PC-9 (cell line): ENCODE results near the gene RPS13. TPM values are rescaled to one million over a fixed set of nuclear protein-coding genes. Genes with fewer than 3 reads are reported as not detected.
A peak's percentile ranks its signal among the peaks of the same experiment; 100 is the strongest.

Source experiments
- Bru-seq: library from RNA; stranded (reverse); fragments of 400-500 nt; gene quantifications from one replicate; lab custom pipeline; 2021; lab: Mats Ljungman, UMichigan
- BruChase-seq, 2 experiments: library from RNA; stranded (reverse); fragments of 400-500 nt; gene quantifications; one replicate each; lab custom pipeline; 2021; lab: Mats Ljungman, UMichigan
- BruUV-seq: library from RNA; stranded (reverse); fragments of 400-500 nt; replicated peaks from 2 replicates; lab custom pipeline; 2021; lab: Mats Ljungman, UMichigan
- CTCF ChIA-PET: fragments of 300-600 bp; sonication (Branson Sonifier 250); formaldehyde crosslinking; loops from one replicate; lab custom pipeline; 2022; ENCODE audit warnings: antibody characterized with exemption; lab: Charles Lee
- POLR2A ChIA-PET: fragments of 300-600 bp; sonication (Branson Sonifier 250); formaldehyde crosslinking; loops from one replicate; lab custom pipeline; 2022; ENCODE audit warnings: antibody characterized with exemption; ENCODE audit not compliant: unreplicated experiment; lab: Charles Lee
- DNase-seq, 2 experiments: peaks; one replicate each; pipeline versions ENCODE4 v3.0.0 to v3.0.0-alpha.2; 2015 to 2022; ENCODE audit warnings: mixed read lengths in 1 of 2
- H2AFZ ChIP-seq: fragments of 200-600 bp; sonication (generic); 2 replicates; pipeline ENCODE4 v1.8.1; 2017; ENCODE audit warnings: antibody characterized with exemption
- H3F3A ChIP-seq: fragments of 200-600 bp; sonication (generic); 2 replicates; pipeline ENCODE4 v1.8.1; 2017; ENCODE audit warnings: antibody characterized with exemption, mild to moderate bottlenecking, low read depth; ENCODE audit not compliant: insufficient read depth
- H3K27ac ChIP-seq: fragments of 200-600 bp; sonication (generic); 2 replicates; pipeline ENCODE4 v1.6.1; 2016; ENCODE audit warnings: mixed run types
- H3K27me3 ChIP-seq: fragments of 200-600 bp; sonication (generic); 2 replicates; pipeline ENCODE4 v1.6.1; 2016; ENCODE audit warnings: low read depth, mixed run types; ENCODE audit not compliant: insufficient read depth
- H3K36me3 ChIP-seq: fragments of 200-600 bp; sonication (generic); 2 replicates; pipeline ENCODE4 v1.6.1; 2016; ENCODE audit warnings: low read depth, mixed run types
- H3K4me1 ChIP-seq: fragments of 200-600 bp; sonication (generic); replicated peaks from 2 replicates; pipeline ENCODE4 v1.6.1; 2016; ENCODE audit warnings: mixed run types; ENCODE audit not compliant: insufficient read depth
- H3K4me2 ChIP-seq: fragments of 200-600 bp; sonication (generic); 2 replicates; pipeline ENCODE4 v1.6.1; 2017; ENCODE audit warnings: mixed run types
- H3K4me3 ChIP-seq: fragments of 200-600 bp; sonication (generic); 2 replicates; pipeline ENCODE4 v1.6.1; 2016; ENCODE audit warnings: mixed run types
- H3K79me2 ChIP-seq: fragments of 200-600 bp; sonication (generic); 2 replicates; pipeline ENCODE4 v1.6.1; 2017; ENCODE audit warnings: low read depth, mixed run types
- H3K9me2 ChIP-seq: fragments of 200-600 bp; sonication (generic); 2 replicates; pipeline ENCODE4 v1.8.1; 2017; ENCODE audit warnings: mild to moderate bottlenecking; ENCODE audit not compliant: insufficient read depth
- H3K9me3 ChIP-seq: fragments of 200-600 bp; sonication (generic); 2 replicates; pipeline ENCODE4 v1.8.1; 2016; ENCODE audit warnings: low read depth; ENCODE audit not compliant: insufficient read depth
- H4K20me1 ChIP-seq: fragments of 200-600 bp; sonication (generic); 2 replicates; pipeline ENCODE4 v1.8.1; 2017; ENCODE audit not compliant: insufficient read depth
- EZH2 ChIP-seq: fragments of 200-600 bp; sonication (generic); IDR thresholded peaks from 2 replicates; pipeline ENCODE4 v1.8.0; 2017; ENCODE audit warnings: antibody characterized with exemption, low read depth
- intact Hi-C: fragments of 100-400 bp; cut with micrococcal nuclease; formaldehyde crosslinking; loops from one replicate; pipeline ENCODE4 v1.10.0; 2022; ENCODE audit not compliant: unreplicated experiment
- long read RNA-seq: library from polyadenylated mRNA; stranded (forward); transcript quantifications from one replicate; pipeline ENCODE4 v2.0.0, GENCODE V29; 2022
- total RNA-seq: library from RNA; stranded (reverse); gene quantifications from 2 replicates; pipeline ENCODE4 v1.2.3, GENCODE V29; 2021
- TF ChIP-seq, protein P1 (sequence below): fragments of 200-600 bp; sonication (generic); conservative IDR thresholded peaks from 2 replicates; pipeline ENCODE4 v1.6.1; 2017; ENCODE audit warnings: mixed run types, antibody characterized with exemption, mild to moderate bottlenecking, moderate library complexity

RPS13 gene
- 828 and 839 TPM in 2 replicates for total RNA-seq
- percentile 99 among the genes with signal in this experiment for Bru-seq, nascent RNA
- percentile 98 among the genes with signal in this experiment for BruChase-seq, experiment 1, labeled RNA remaining after a 2-hour chase
- BruChase-seq, experiment 2, labeled RNA remaining after a 6-hour chase: percentile 99 among the genes with signal in this experiment
- long read RNA-seq, transcript RPS13-208 (3 exons, 746 nt): minor isoform, 10 of 1,545 reads
- long read RNA-seq, transcript RPS13-202 (6 exons, 646 nt): major isoform, 1,499 of 1,545 reads
- long read RNA-seq, transcript RPS13-201 (6 exons, 491 nt): minor isoform, 5 of 1,545 reads
- long read RNA-seq, transcript RPS13-203 (5 exons, 664 nt): minor isoform, 6 of 1,545 reads
- long read RNA-seq, partial matches to known transcripts: 3 of 1,545 reads
- long read RNA-seq, other reads (novel, unspliced or antisense): 19 of 1,545 reads

DNA sequence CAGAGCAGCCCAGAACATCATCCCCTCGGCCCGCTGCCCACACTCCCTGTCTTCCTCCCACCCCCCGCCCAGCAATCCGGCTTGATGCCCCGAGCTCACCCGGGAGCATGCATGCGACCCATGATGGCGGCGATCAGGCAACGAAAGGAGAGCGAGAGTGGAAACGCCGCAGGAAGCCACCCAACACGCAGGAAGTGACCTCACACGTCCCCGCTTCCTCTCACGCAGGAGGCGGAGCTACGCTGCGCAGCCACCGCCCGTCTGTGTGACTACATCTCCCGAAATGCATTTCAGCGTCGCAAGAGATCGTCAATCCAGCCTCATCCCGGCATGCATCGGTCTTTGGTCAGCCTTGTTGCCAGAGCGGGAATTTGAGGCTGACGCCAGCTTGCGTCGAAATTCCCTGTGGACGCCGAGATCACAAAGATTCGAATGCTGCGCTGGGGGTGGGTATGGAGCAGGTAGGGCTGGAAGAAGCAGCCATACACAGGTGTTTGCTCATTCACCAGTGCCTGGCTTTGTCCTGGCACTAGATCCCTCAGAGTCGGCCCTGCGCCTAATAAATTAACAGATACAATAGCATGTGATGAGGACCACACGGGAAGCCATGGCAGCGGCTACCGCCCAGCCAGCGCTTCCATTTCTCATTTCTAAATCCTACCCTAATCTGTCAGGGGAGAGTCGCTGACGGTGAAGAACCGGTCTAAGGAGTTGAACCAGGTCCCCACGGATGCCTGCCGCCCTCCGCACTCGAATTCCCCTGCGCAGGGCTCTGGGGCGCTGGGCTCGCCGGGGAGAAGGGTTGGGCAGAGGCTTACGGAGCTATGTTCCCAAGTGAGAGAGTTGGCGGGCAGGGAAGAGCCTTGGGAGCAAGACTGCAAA lies at the start of gene RPS13:
TSS of gene RPS13 (minus strand) at position 148 of the 882 bp plus-strand sequence. CDS start at position 122, 26 bp downstream.
- intact Hi-C loops: no loop called here
- peak within 1 kb of the TSS; percentile 86 for H3K27ac ChIP-seq
- H4K20me1 ChIP-seq: peaks cover 15% of the 10 kb centered on the region
- CTCF ChIA-PET: interaction anchor here (0.6 to 0.7 kb wide), 2 partner anchors 14 to 143 kb away, joined by 5 read pairs; no protein-coding TSS in a partner anchor
- H3K79me2 ChIP-seq: peaks cover 42% of the 10 kb centered on the region
- H3K27me3 ChIP-seq: no peaks in the 10 kb centered on the region
- H3F3A ChIP-seq: peaks cover 44% of the 10 kb centered on the region
- POLR2A ChIA-PET: interaction anchor here (0.5 to 1.1 kb wide), 12 partner anchors 9 to 409 kb away, joined by 3 to 32 read pairs (median 8); partner anchors contain the start of gene C11orf58
- DNase-seq: peak; percentile 94 to 97
- TF ChIP-seq, protein P1, sequence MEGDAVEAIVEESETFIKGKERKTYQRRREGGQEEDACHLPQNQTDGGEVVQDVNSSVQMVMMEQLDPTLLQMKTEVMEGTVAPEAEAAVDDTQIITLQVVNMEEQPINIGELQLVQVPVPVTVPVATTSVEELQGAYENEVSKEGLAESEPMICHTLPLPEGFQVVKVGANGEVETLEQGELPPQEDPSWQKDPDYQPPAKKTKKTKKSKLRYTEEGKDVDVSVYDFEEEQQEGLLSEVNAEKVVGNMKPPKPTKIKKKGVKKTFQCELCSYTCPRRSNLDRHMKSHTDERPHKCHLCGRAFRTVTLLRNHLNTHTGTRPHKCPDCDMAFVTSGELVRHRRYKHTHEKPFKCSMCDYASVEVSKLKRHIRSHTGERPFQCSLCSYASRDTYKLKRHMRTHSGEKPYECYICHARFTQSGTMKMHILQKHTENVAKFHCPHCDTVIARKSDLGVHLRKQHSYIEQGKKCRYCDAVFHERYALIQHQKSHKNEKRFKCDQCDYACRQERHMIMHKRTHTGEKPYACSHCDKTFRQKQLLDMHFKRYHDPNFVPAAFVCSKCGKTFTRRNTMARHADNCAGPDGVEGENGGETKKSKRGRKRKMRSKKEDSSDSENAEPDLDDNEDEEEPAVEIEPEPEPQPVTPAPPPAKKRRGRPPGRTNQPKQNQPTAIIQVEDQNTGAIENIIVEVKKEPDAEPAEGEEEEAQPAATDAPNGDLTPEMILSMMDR: no peak
- TF ChIP-seq EZH2: no peak
- peak within 1 kb of the TSS; percentile 95 for H2AFZ ChIP-seq
- no peaks in the 10 kb centered on the region for H3K9me3 ChIP-seq
- H3K4me3 ChIP-seq: peak within 1 kb of the TSS; percentile 99
- H3K9me2 ChIP-seq: no peaks in the 10 kb centered on the region
- H3K4me2 ChIP-seq: peak within 1 kb of the TSS; percentile 100
- H3K36me3 ChIP-seq: peaks cover 35% of the 10 kb centered on the region
- TSS peak; percentile 93 for BruUV-seq
- peaks cover 14% of the 10 kb centered on the region for H3K4me1 ChIP-seq

DNA sequence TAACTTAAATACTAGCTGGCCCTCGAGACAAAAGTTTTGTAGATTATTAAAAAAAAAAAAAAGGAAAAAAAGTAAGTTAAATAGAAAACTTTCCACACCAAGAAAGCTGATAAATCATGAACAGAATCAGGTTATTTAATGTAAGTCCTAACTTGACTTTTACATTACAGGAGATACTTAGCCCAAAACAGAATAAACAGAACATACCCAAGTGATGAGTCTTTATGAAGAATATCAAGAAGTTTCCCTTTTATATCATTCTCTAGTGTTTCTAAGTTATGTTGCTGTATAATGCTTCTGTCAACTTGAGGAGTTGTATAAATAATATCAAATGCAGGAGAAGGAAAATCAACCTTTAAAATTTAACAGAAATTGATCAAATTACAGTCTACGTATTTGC lies 44.5 kb upstream of the RPS13 start:
- Histone ChIP-seq H3K9me2 (no peaks in the 10 kb centered on the region), H3K79me2 (no peaks in the 10 kb centered on the region), H3K9me3 (no peaks in the 10 kb centered on the region), H3K4me1 (no peaks in the 10 kb centered on the region), H4K20me1 (no peaks in the 10 kb centered on the region), H3K4me2 (no peak overlapping the region), H3K4me3 (no peak overlapping the region), H3F3A (peaks cover 14% of the 10 kb centered on the region; the same call in 1 of the 2 replicates), H3K27me3 (no peaks in the 10 kb centered on the region), H3K36me3 (peaks cover 11% of the 10 kb centered on the region), H3K27ac (no peak overlapping the region), H2AFZ (no peak overlapping the region)
- ChIA-PET CTCF (no interaction called here), POLR2A (no interaction called here)
- DNase-seq: no peak
- BruUV-seq: no TSS peak
- intact Hi-C loops: no loop called here
- no peak for TF ChIP-seq EZH2
- TF ChIP-seq, protein P1: no peak

DNA sequence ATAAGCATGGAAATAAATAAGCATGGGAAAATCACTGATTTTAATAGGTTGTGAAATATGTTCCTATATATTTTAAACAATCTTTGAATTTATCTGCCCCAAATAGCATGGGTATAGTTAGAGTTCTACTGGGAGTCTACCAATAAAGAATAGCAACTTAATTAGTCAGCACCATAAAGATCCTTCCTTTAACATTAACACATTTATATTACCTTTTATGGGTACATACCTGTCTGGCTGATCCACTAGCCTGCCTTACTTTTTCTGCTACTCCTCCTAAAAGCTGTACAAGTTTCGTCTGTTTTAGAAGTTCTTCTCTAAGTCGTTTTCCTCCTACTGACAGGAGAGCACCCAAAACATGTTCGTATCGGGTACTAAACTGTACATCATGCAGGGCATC lies 39.8 kb upstream of the RPS13 start:
- H3K36me3 ChIP-seq: peaks cover 18% of the 10 kb centered on the region

More for the DNA sequence above, 39.8 kb upstream of the RPS13 start:
- TF ChIP-seq, protein P1: no peak
- TF ChIP-seq EZH2: no peak
- ChIA-PET POLR2A (no interaction called here), CTCF (interaction anchor here (0.7 kb wide), 1 partner anchor 13 kb away, joined by 4 read pairs; no protein-coding TSS in a partner anchor)
- Histone ChIP-seq H3K4me3 (no peak overlapping the region), H3K4me1 (no peaks in the 10 kb centered on the region), H3K4me2 (no peak overlapping the region), H2AFZ (no peak overlapping the region), H3F3A (peaks cover 13% of the 10 kb centered on the region; the same call in 1 of the 2 replicates), H3K27ac (no peak overlapping the region), H4K20me1 (no peaks in the 10 kb centered on the region), H3K27me3 (no peaks in the 10 kb centered on the region), H3K9me3 (no peaks in the 10 kb centered on the region), H3K79me2 (no peaks in the 10 kb centered on the region), H3K9me2 (no peaks in the 10 kb centered on the region)
- intact Hi-C loops: no loop called here
- DNase-seq: no peak
- BruUV-seq: no TSS peak
